Panc1 (cell line): Measurements from ENCODE around the gene STARD8. TPM values are rescaled to one million over a fixed set of nuclear protein-coding genes. Genes with fewer than 3 reads are reported as not detected.

Experiments
- ATAC-seq: fragments of 200-7000 bp; cut with Tn5 transposase; 2 replicates; pipeline ENCODE4 v1.9.1; 2020; ENCODE audit warnings: mild to moderate bottlenecking, moderate library complexity
- BruUV-seq: library from RNA; stranded (reverse); fragments of 400-500 nt; replicated peaks from 2 replicates; lab custom pipeline; 2021; lab: Mats Ljungman, UMichigan
- CTCF ChIA-PET: fragments of 300-600 bp; sonication (Branson Sonifier 250); formaldehyde crosslinking; loops from one replicate; lab custom pipeline; 2022; ENCODE audit warnings: antibody characterized with exemption; lab: Charles Lee
- POLR2A ChIA-PET: fragments of 300-600 bp; sonication (Branson Sonifier 250); formaldehyde crosslinking; loops from one replicate; lab custom pipeline; 2022; ENCODE audit warnings: antibody characterized with exemption; lab: Charles Lee
- DNase-seq: peaks from one replicate; pipeline ENCODE4 v3.0.0-alpha.2; 2010; ENCODE audit warnings: low read depth, low spot score
- H3K27ac ChIP-seq: 2 replicates; pipeline ENCODE4 v1.5.1; 2011; ENCODE audit warnings: mild to moderate bottlenecking, low read length, inconsistent platforms
- H3K27me3 ChIP-seq: fragments of 200-500 bp; sonication (Bioruptor generic); 2 replicates; pipeline ENCODE4 v1.6.0; 2014; ENCODE audit warnings: low read length, inconsistent platforms; ENCODE audit not compliant: control insufficient read depth, insufficient read depth
- H3K36me3 ChIP-seq: fragments of 200-500 bp; sonication (Bioruptor generic); 2 replicates; pipeline ENCODE4 v1.5.1; 2014; ENCODE audit warnings: inconsistent platforms, mild to moderate bottlenecking, low read length, moderate library complexity; ENCODE audit not compliant: control insufficient read depth, insufficient read depth
- H3K4me1 ChIP-seq: 2 replicates; pipeline ENCODE4 v1.5.1; 2011; ENCODE audit warnings: inconsistent platforms, mild to moderate bottlenecking, low read length, moderate library complexity; ENCODE audit not compliant: control insufficient read depth, insufficient read depth
- H3K4me3 ChIP-seq, 2 experiments: 2 replicates each; pipeline ENCODE4 v1.5.1; 2011 to 2012; ENCODE audit warnings: low read depth in 2 of 2, low read length in 2 of 2, mild to moderate bottlenecking in 2 of 2, inconsistent platforms in 1 of 2, moderate library complexity in 1 of 2
- H3K9me3 ChIP-seq: fragments of 200-500 bp; sonication (Bioruptor generic); 2 replicates; pipeline ENCODE4 v1.5.1; 2014; ENCODE audit warnings: low read depth, mild to moderate bottlenecking, inconsistent platforms, low read length, moderate library complexity; ENCODE audit not compliant: control insufficient read depth, insufficient read depth
- CTCF ChIP-seq: fragments of 450-650 bp; IDR thresholded peaks from 2 replicates; pipeline ENCODE4 v1.5.1; 2017; ENCODE audit warnings: mild to moderate bottlenecking
- POLR2AphosphoS5 ChIP-seq: IDR thresholded peaks from 2 replicates; pipeline ENCODE4 v1.6.1; 2012; ENCODE audit warnings: mild to moderate bottlenecking, low read depth, low read length, moderate library complexity
- REST ChIP-seq, 2 experiments: IDR thresholded peaks; 2 replicates each; pipeline ENCODE4 v1.6.1; 2011 to 2012; ENCODE audit warnings: low read depth in 2 of 2, control low read depth in 1 of 2, low read length in 1 of 2, mild to moderate bottlenecking in 1 of 2, moderate library complexity in 1 of 2; ENCODE audit not compliant: insufficient read depth in 1 of 2
- SIN3A ChIP-seq: IDR thresholded peaks from 2 replicates; pipeline ENCODE4 v1.6.1; 2012; ENCODE audit warnings: low read depth, mild to moderate bottlenecking, low read length, moderate library complexity, borderline replicate concordance; ENCODE audit not compliant: insufficient read depth
- TCF7L2 ChIP-seq: IDR thresholded peaks from 2 replicates; pipeline ENCODE4 v1.6.1; 2011; ENCODE audit warnings: mild to moderate bottlenecking, low read depth, low read length, inconsistent platforms
- in situ Hi-C: cut with HindIII; loops from 2 replicates; pipeline ENCODE4 v1.10.0; 2016; ENCODE audit warnings: low sequenced_read_pairs, low pct_unique_long_range_greater_than_20kb
- intact Hi-C: fragments of 100-400 bp; cut with micrococcal nuclease; formaldehyde crosslinking; loops from one replicate; pipeline ENCODE4 v1.10.0; 2022; ENCODE audit not compliant: unreplicated experiment
- total RNA-seq: library from RNA; stranded (reverse); gene quantifications from one replicate; pipeline ENCODE4 v1.2.1, GENCODE V29; 2021; ENCODE audit not compliant: unreplicated experiment

The STARD8 gene
- total RNA-seq, 1 experiment from 2014 or later, result 4.6 TPM

- DNase-seq (no peak), ATAC-seq (no peak)
- intact Hi-C loops (loop anchor here (10.0 kb wide), 1 partner anchor 105 kb away; no protein-coding TSS in a partner anchor), in situ Hi-C loops (no loop called here)
- BruUV-seq, result no TSS peak
- ChIA-PET CTCF (no interaction called here), POLR2A (no interaction called here)
- TF ChIP-seq REST (IDR thresholded peaks at IDR 0.05; ENCODE audit: insufficient read depth in 1 of 2, low read depth in 2 of 2, low read length in 1 of 2) (no peak), POLR2AphosphoS5 (no peak), TCF7L2 (no peak), CTCF (no peak), SIN3A (no peak)
- no peaks in the 10 kb centered on the region for H3K4me1 ChIP-seq
- no peak overlapping the region for H3K27ac ChIP-seq
- no peaks in the 10 kb centered on the region for H3K36me3 ChIP-seq
- no peaks in the 10 kb centered on the region for H3K27me3 ChIP-seq
- no peaks in the 10 kb centered on the region for H3K9me3 ChIP-seq
- no peak overlapping the region for H3K4me3 ChIP-seq
Measured at GRCh38 chrX:68699960-68700746, 52.7 kb downstream of the STARD8 start.

GRCh38 chrX:68703369-68703768 is 55.9 kb downstream of the STARD8 start:
- no peaks in the 10 kb centered on the region for H3K27me3 ChIP-seq
- POLR2A ChIA-PET, result no interaction called here
- BruUV-seq, result no TSS peak
- no peak for DNase-seq
- no peaks in the 10 kb centered on the region for H3K9me3 ChIP-seq
- no peak for ATAC-seq
- H3K36me3 ChIP-seq, result no peaks in the 10 kb centered on the region
- intact Hi-C loops (no loop called here), in situ Hi-C loops (no loop called here)
- H3K4me3 ChIP-seq, result no peak overlapping the region
- H3K4me1 ChIP-seq, result no peaks in the 10 kb centered on the region
- no peak for TF ChIP-seq SIN3A
- TF ChIP-seq CTCF, result no peak
- TF ChIP-seq REST (IDR thresholded peaks at IDR 0.05; ENCODE audit: insufficient read depth in 1 of 2, low read depth in 2 of 2, low read length in 1 of 2), result no peak
- no peak for TF ChIP-seq TCF7L2
- no peak for TF ChIP-seq POLR2AphosphoS5
- CTCF ChIA-PET, result no interaction called here
- no peak overlapping the region for H3K27ac ChIP-seq
